ENCODE results near the gene MELTF. TPM values are rescaled to one million over a fixed set of nuclear protein-coding genes. Genes with fewer than 3 reads are reported as not detected.
"Not testable (repeated sequence)": the region's sequence is repeated elsewhere in the genome, so short reads cannot be mapped to it uniquely, and the experiment has no call there.

The MELTF gene
- total and polyA plus RNA-seq, 3 experiments from 2014 or later: 0.36 to 3.0 (median 2.2) TPM

DNA sequence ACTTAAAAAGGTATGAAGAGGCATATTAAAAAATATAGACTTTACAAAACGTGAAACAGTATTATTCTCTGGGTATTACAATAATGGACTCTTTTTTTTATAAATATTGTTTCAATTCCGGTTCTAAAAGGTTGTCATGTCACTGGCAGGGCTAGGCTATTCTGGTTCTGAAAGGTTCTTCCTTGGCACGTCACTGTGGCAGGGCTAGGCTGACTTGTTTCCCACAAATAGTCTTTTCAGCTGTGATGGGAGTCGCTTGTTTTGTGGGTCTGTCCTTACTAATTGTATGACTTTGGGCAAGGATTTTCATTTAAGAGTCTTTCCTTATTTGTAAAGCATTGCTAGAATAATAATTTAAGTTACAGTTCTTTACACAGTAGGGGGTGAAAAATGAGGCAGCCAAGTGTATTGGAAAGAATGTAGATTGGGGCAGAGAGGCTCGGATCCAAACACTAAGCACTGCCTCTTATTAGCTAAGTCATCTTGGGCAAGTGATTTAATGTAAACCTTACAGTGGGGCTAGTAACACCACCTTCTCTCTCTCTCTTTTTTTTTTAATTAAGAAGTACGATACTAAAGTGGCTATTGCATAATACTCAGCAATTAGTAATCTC is 12.4 kb upstream of the MELTF start:
- POLR2A ChIA-PET: interaction anchor here (0.6 kb wide), 1 partner anchor 334 kb away, joined by 3 read pairs; no protein-coding TSS in a partner anchor
- peak overlapping the region in 1 of 8 donors; percentile 73 for H3K27ac Mint-ChIP-seq
- no peaks in the 10 kb centered on the region for H3K9me3 ChIP-seq (ENCODE audit: low read length)
- H3K4me3 ChIP-seq (ENCODE audit: low read length): no peak overlapping the region
- CTCF ChIA-PET: no interaction called here
- H3K4me1 Mint-ChIP-seq: no peaks in the 10 kb centered on the region
- no peak overlapping the region for H3K4me3 Mint-ChIP-seq
- no peaks in the 10 kb centered on the region for H3K27me3 Mint-ChIP-seq
- H3K4me1 ChIP-seq (ENCODE audit: insufficient read depth, low read length): no peaks in the 10 kb centered on the region
- peaks cover 0 to 33% (median 10%) of the 10 kb centered on the region in 3 donors for H3K36me3 Mint-ChIP-seq
- H3K27ac ChIP-seq (ENCODE audit: low read depth, low read length): no peak overlapping the region
- H3K36me3 ChIP-seq (ENCODE audit: insufficient read depth, low read length): peaks cover 5% of the 10 kb centered on the region
- DNase-seq: no peak
- H3K27me3 ChIP-seq (ENCODE audit: insufficient read depth, low read length, poor library complexity, severe bottlenecking): no peaks in the 10 kb centered on the region
- no peaks in the 10 kb centered on the region for H3K9me3 Mint-ChIP-seq

DNA sequence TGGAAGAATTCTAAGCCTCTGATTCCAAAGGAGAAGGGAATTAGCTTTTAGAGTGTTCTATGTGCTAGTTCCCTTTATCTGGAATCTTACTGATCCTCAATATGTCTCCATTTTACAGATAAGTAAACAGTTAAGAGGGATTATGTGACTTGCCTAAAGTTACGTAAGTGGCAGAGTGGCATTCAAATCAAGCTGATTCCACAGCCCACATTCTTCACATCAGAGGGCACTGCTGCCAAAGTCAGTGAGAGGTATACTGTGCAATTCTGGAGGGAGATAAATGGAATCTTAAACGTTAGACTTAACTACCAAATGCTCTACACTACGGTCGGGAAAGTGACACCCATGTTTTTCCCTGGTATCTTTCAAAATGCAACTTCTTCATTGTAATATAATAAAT is 11.0 kb upstream of the MELTF start:
- no peaks in the 10 kb centered on the region for H3K27me3 ChIP-seq (ENCODE audit: insufficient read depth, low read length, poor library complexity, severe bottlenecking)
- H3K27me3 Mint-ChIP-seq: no peaks in the 10 kb centered on the region
- H3K9me3 ChIP-seq (ENCODE audit: low read length): no peaks in the 10 kb centered on the region
- peaks cover 0 to 21% (median 2%) of the 10 kb centered on the region in 3 donors for H3K36me3 Mint-ChIP-seq
- H3K4me1 Mint-ChIP-seq: no peaks in the 10 kb centered on the region
- peak overlapping the region in 1 of 8 donors; percentile 47 for H3K27ac Mint-ChIP-seq
- ChIA-PET CTCF (no interaction called here), POLR2A (no interaction called here)
- no peak overlapping the region for H3K27ac ChIP-seq (ENCODE audit: low read depth, low read length)
- H3K4me3 Mint-ChIP-seq: no peak overlapping the region
- peaks cover 5% of the 10 kb centered on the region for H3K36me3 ChIP-seq (ENCODE audit: insufficient read depth, low read length)
- H3K9me3 Mint-ChIP-seq: no peaks in the 10 kb centered on the region
- no peak for DNase-seq
- H3K4me1 ChIP-seq (ENCODE audit: insufficient read depth, low read length): no peaks in the 10 kb centered on the region
- no peak overlapping the region for H3K4me3 ChIP-seq (ENCODE audit: low read length)

- Histone ChIP-seq H3K36me3 (ENCODE audit: insufficient read depth, low read length) (no peaks in the 10 kb centered on the region), H3K4me1 (ENCODE audit: insufficient read depth, low read length) (no peaks in the 10 kb centered on the region), H3K27ac (ENCODE audit: low read depth, low read length) (no peak overlapping the region), H3K4me3 (ENCODE audit: low read length) (no peak overlapping the region), H3K9me3 (ENCODE audit: low read length) (no peaks in the 10 kb centered on the region), H3K27me3 (ENCODE audit: insufficient read depth, low read length, poor library complexity, severe bottlenecking) (no peaks in the 10 kb centered on the region)
- no peak for DNase-seq
- peak overlapping the region in 5 of 8 donors; percentile 11 to 60 (median 34) for H3K27ac Mint-ChIP-seq
- peaks cover 0 to 7% (median 0%) of the 10 kb centered on the region in 3 donors for H3K36me3 Mint-ChIP-seq
- H3K4me3 Mint-ChIP-seq: no peak overlapping the region
- ChIA-PET CTCF (no interaction called here), POLR2A (no interaction called here)
- H3K4me1 Mint-ChIP-seq: no peaks in the 10 kb centered on the region
- no peaks in the 10 kb centered on the region for H3K27me3 Mint-ChIP-seq
- H3K9me3 Mint-ChIP-seq: no peaks in the 10 kb centered on the region
Measured at GRCh38 chr3:197038679-197039462, 9.3 kb upstream of the MELTF start.

- Mint-ChIP-seq H3K4me3 (no peak overlapping the region), H3K9me3 (no peaks in the 10 kb centered on the region), H3K27me3 (peaks cover 0 to 3% of the 10 kb centered on the region in 2 donors), H3K4me1 (no peaks in the 10 kb centered on the region), H3K27ac (no peak overlapping the region), H3K36me3 (no peaks in the 10 kb centered on the region)
- no peaks in the 10 kb centered on the region for H3K36me3 ChIP-seq (ENCODE audit: insufficient read depth, low read length)
- H3K27ac ChIP-seq (ENCODE audit: low read depth, low read length): no peak overlapping the region
- no peaks in the 10 kb centered on the region for H3K4me1 ChIP-seq (ENCODE audit: insufficient read depth, low read length)
- ChIA-PET POLR2A (no interaction called here), CTCF (no interaction called here)
- no peak overlapping the region for H3K4me3 ChIP-seq (ENCODE audit: low read length)
- no peaks in the 10 kb centered on the region for H3K27me3 ChIP-seq (ENCODE audit: insufficient read depth, low read length, poor library complexity, severe bottlenecking)
- no peaks in the 10 kb centered on the region for H3K9me3 ChIP-seq (ENCODE audit: low read length)
- DNase-seq: no peak
Measured at GRCh38 chr3:197035577-197035976, 6.0 kb upstream of the MELTF start.

- H3K36me3 ChIP-seq (ENCODE audit: insufficient read depth, low read length); H3K36me3 Mint-ChIP-seq; POLR2A ChIA-PET; H3K4me3 ChIP-seq (ENCODE audit: low read length); H3K27ac ChIP-seq (ENCODE audit: low read depth, low read length); H3K9me3 Mint-ChIP-seq; H3K27me3 Mint-ChIP-seq; H3K4me1 ChIP-seq (ENCODE audit: insufficient read depth, low read length); CTCF ChIA-PET; DNase-seq; H3K9me3 ChIP-seq (ENCODE audit: low read length); H3K27me3 ChIP-seq (ENCODE audit: insufficient read depth, low read length, poor library complexity, severe bottlenecking); H3K4me1 Mint-ChIP-seq: not testable (repeated sequence)
- peak overlapping the region in 2 of 7 donors; percentile 8 to 61 for H3K4me3 Mint-ChIP-seq
- H3K27ac Mint-ChIP-seq: peak overlapping the region in 2 of 8 donors; percentile 10 to 51
Measured at GRCh38 chr3:197034778-197035177, 5.2 kb upstream of the MELTF start.

DNA sequence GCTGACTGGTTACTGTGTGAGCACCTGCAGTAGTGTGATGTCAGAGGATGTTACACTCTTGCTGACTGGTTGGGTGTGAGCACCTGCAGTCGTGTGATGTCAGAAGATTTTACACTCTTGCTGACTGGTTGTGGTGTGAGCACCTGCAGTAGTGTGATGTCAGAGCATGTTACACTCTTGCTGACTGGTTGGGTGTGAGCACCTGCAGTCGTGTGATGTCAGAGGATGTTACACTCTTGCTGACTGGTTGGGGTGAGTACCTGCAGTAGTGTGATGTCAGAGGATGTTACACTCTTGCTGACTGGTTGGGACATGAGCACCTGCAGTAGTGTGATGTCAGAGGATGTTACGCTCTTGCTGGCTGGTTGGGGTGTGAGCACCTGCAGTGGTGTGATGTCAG is 4.1 kb upstream of the MELTF start:
- H3K4me3 Mint-ChIP-seq; CTCF ChIA-PET; H3K27me3 Mint-ChIP-seq; POLR2A ChIA-PET; DNase-seq; H3K36me3 Mint-ChIP-seq; H3K27ac Mint-ChIP-seq; H3K27ac ChIP-seq (ENCODE audit: low read depth, low read length); H3K9me3 Mint-ChIP-seq; H3K36me3 ChIP-seq (ENCODE audit: insufficient read depth, low read length); H3K9me3 ChIP-seq (ENCODE audit: low read length); H3K4me1 Mint-ChIP-seq; H3K4me3 ChIP-seq (ENCODE audit: low read length); H3K27me3 ChIP-seq (ENCODE audit: insufficient read depth, low read length, poor library complexity, severe bottlenecking); H3K4me1 ChIP-seq (ENCODE audit: insufficient read depth, low read length): not testable (repeated sequence)

DNA sequence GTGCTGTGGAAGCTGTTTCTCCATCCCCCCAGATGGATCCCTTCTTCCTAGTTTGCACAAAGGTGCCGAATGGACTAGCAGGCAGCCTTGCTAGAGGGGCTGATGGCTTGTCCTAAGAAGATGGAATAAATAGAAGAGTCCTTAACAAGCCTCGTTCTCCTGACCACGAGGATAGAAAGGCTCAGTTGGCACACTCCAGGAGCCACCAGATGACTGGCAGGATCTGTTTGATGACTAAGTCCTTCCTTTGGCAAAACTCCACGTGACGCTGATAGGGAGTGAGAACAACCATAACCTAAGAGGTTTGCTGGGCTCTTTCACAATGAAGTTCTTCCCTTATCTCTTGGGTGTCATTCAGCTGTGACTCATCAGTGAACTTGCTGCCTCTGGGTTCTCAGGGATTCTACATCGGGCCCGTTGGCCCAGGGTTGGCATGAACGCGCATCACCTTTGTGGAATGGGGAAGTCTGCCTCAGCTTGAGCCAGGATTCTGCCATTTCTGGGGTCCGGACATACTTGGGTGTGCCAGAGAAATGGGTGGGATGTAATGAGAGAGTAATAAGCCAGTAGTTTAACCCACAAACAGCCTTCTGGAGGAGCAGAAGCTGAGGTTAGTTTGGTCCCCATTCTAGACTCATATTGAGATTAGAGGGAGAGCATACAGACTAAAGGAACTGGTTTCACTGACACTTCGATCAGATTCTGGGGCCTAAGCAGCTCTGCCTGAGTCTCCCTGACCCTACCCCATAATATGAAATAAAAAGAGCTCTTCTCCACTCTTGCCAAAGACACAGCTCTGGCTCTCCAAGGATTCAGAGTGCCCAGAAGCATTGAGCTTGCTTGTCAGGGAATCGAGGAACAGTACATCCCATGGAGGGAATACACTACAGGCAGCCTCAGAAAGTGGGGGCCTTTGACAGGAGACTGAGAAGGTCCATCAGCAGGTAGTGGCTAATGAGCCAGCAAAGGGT is 2.0 kb upstream of the MELTF start:
- Histone ChIP-seq H3K4me1 (ENCODE audit: insufficient read depth, low read length) (no peaks in the 10 kb centered on the region), H3K4me3 (ENCODE audit: low read length) (no peak overlapping the region), H3K36me3 (ENCODE audit: insufficient read depth, low read length) (no peaks in the 10 kb centered on the region), H3K27me3 (ENCODE audit: insufficient read depth, low read length, poor library complexity, severe bottlenecking) (no peaks in the 10 kb centered on the region), H3K27ac (ENCODE audit: low read depth, low read length) (no peak overlapping the region), H3K9me3 (ENCODE audit: low read length) (no peaks in the 10 kb centered on the region)
- Mint-ChIP-seq H3K4me1 (peaks cover 0 to 9% (median 4%) of the 10 kb centered on the region in 3 donors), H3K36me3 (no peaks in the 10 kb centered on the region), H3K27me3 (peaks cover 1 to 3% of the 10 kb centered on the region in 2 donors), H3K4me3 (peak overlapping the region in 5 of 7 donors; percentile 48 to 75 (median 52)), H3K9me3 (no peaks in the 10 kb centered on the region), H3K27ac (peak overlapping the region in 2 of 8 donors; percentile 1 to 36)
- CTCF ChIA-PET: interaction anchor here (1.0 to 1.5 kb wide), 2 partner anchors 27 to 513 kb away, joined by 3 read pairs; no protein-coding TSS in a partner anchor
- DNase-seq: no peak
- POLR2A ChIA-PET: no interaction called here

Data from CD8-positive, alpha-beta memory T cell (primary cell).